Measurements from ENCODE around the gene ZCRB1. TPM values are rescaled to one million over a fixed set of nuclear protein-coding genes. Genes with fewer than 3 reads are reported as not detected.

ZCRB1 gene
- total and polyA plus RNA-seq, 7 donors, result 25.0 to 63.1 (median 38.4) TPM

GRCh38 chr12:42296503-42297109 is 29.3 kb downstream of the ZCRB1 start:
- intact Hi-C loops (cut with DNase I), result no loop called here

DNA sequence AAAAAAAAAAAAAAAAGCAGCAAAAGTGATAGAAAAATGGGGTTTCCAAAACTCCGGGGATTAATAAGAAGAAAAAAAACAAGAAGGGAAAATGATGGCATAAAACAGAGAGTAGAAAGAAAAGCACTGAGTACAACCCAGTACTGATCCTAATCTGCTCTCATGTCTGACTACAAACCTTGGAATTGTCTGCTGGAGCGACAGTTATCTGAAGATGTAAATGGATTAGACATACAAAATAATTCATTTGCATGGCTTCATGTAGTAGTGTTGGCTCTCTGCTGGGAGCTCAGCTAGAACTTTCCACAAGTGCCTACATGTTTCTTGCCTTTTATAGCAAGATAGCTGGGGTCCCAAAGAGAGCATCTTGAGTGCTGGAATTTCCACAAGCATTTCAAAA is 34.2 kb downstream of the ZCRB1 start:
- Histone ChIP-seq H3K4me1 (no peaks in the 10 kb centered on the region), H3K9me3 (no peaks in the 10 kb centered on the region), H3K27ac (no peak overlapping the region), H3K36me3 (no peaks in the 10 kb centered on the region), H3K4me3 (no peak overlapping the region), H3K27me3 (no peaks in the 10 kb centered on the region)
- DNase-seq, result no peak
- intact Hi-C loops (cut with DNase I), result no loop called here
- TF ChIP-seq POLR2AphosphoS5 (IDR thresholded peaks at IDR 0.05), result no peak
- no peak for TF ChIP-seq EP300 (IDR thresholded peaks at IDR 0.05)
- no peak for TF ChIP-seq POLR2A (IDR thresholded peaks at IDR 0.05)
- TF ChIP-seq, protein P1, sequence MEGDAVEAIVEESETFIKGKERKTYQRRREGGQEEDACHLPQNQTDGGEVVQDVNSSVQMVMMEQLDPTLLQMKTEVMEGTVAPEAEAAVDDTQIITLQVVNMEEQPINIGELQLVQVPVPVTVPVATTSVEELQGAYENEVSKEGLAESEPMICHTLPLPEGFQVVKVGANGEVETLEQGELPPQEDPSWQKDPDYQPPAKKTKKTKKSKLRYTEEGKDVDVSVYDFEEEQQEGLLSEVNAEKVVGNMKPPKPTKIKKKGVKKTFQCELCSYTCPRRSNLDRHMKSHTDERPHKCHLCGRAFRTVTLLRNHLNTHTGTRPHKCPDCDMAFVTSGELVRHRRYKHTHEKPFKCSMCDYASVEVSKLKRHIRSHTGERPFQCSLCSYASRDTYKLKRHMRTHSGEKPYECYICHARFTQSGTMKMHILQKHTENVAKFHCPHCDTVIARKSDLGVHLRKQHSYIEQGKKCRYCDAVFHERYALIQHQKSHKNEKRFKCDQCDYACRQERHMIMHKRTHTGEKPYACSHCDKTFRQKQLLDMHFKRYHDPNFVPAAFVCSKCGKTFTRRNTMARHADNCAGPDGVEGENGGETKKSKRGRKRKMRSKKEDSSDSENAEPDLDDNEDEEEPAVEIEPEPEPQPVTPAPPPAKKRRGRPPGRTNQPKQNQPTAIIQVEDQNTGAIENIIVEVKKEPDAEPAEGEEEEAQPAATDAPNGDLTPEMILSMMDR (IDR thresholded peaks at IDR 0.05), result no peak
- WGBS, 2 donors, result 88 to 91% methylated on average over 2 of the region's 2 CpGs

More at GRCh38 chr12:42296503-42297109, 29.3 kb downstream of the ZCRB1 start:
- WGBS, 2 donors, result 80 to 90% methylated on average over 5 of the region's 5 CpGs
- Histone ChIP-seq H3K9me3 (no peaks in the 10 kb centered on the region), H3K4me1 (no peaks in the 10 kb centered on the region), H3K36me3 (no peaks in the 10 kb centered on the region), H3K27me3 (no peaks in the 10 kb centered on the region), H3K4me3 (no peak overlapping the region), H3K27ac (no peak overlapping the region)
- no peak for DNase-seq
- TF ChIP-seq EP300 (IDR thresholded peaks at IDR 0.05) (no peak), POLR2A (IDR thresholded peaks at IDR 0.05) (no peak), POLR2AphosphoS5 (IDR thresholded peaks at IDR 0.05) (no peak)
- TF ChIP-seq, protein P1 (IDR thresholded peaks at IDR 0.05), result no peak

DNA sequence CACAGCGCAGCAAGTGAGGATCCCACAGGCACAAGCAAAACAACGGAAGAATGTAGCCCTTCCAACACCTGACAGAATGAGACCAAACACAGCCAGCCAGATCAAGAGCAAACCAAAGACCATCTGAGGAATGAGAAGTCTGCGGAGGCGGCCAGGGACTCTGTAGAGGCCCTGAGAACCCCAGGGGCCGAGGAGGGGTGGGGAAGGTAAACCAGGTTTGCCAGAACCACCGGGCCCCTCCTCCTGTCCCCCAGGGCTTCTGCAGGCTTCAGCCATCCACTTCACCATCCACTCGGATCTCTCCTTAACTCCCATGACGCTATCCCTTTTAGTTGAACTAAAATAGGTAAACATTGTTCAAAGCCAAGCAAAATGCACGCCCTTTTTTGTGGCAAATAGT is 37.4 kb downstream of the ZCRB1 start:
- Histone ChIP-seq H3K36me3 (no peaks in the 10 kb centered on the region), H3K4me3 (no peak overlapping the region), H3K4me1 (no peaks in the 10 kb centered on the region), H3K27me3 (no peaks in the 10 kb centered on the region), H3K9me3 (no peaks in the 10 kb centered on the region), H3K27ac (no peak overlapping the region)
- 68 to 76% methylated on average over 9 of the region's 9 CpGs for WGBS, 2 donors
- DNase-seq, result no peak
- TF ChIP-seq POLR2AphosphoS5 (IDR thresholded peaks at IDR 0.05) (no peak), EP300 (IDR thresholded peaks at IDR 0.05) (no peak), POLR2A (IDR thresholded peaks at IDR 0.05) (no peak)
- TF ChIP-seq, protein P1 (IDR thresholded peaks at IDR 0.05), result no peak
- intact Hi-C loops (cut with DNase I), result no loop called here

GRCh38 chr12:42286741-42287140 is 39.2 kb downstream of the ZCRB1 start:
- no peaks in the 10 kb centered on the region for H3K4me1 ChIP-seq
- H3K27ac ChIP-seq, result no peak overlapping the region
- no peaks in the 10 kb centered on the region for H3K27me3 ChIP-seq
- no peak overlapping the region for H3K4me3 ChIP-seq
- H3K36me3 ChIP-seq, result no peaks in the 10 kb centered on the region
- intact Hi-C loops (cut with DNase I), result no loop called here
- TF ChIP-seq EP300 (IDR thresholded peaks at IDR 0.05) (no peak), POLR2A (IDR thresholded peaks at IDR 0.05) (no peak), POLR2AphosphoS5 (IDR thresholded peaks at IDR 0.05) (no peak)
- TF ChIP-seq, protein P1 (IDR thresholded peaks at IDR 0.05), result no peak
- no peaks in the 10 kb centered on the region for H3K9me3 ChIP-seq
- 89 to 95% methylated on average over 26 of the region's 26 CpGs for WGBS, 2 donors
- no peak for DNase-seq

- intact Hi-C loops (cut with DNase I), result no loop called here
- DNase-seq, result no peak
- 90 to 99% methylated on average over 2 of the region's 2 CpGs for WGBS, 2 donors
Observed at GRCh38 chr12:42285431-42285830, 40.5 kb downstream of the ZCRB1 start.

More at GRCh38 chr12:42285431-42285830, 40.5 kb downstream of the ZCRB1 start:
- Histone ChIP-seq H3K36me3 (no peaks in the 10 kb centered on the region), H3K4me1 (no peaks in the 10 kb centered on the region), H3K4me3 (no peak overlapping the region), H3K27ac (no peak overlapping the region), H3K27me3 (no peaks in the 10 kb centered on the region), H3K9me3 (no peaks in the 10 kb centered on the region)
- TF ChIP-seq POLR2AphosphoS5 (IDR thresholded peaks at IDR 0.05) (no peak), EP300 (IDR thresholded peaks at IDR 0.05) (no peak), POLR2A (IDR thresholded peaks at IDR 0.05) (no peak)
- TF ChIP-seq, protein P1 (IDR thresholded peaks at IDR 0.05), result no peak
